Measurements from ENCODE around the gene KIAA1191.

KIAA1191 gene

GRCh38 chr5:176371621-176372539, 10.3 kb upstream of the KIAA1191 start:
- TF ChIP-seq EZH2phosphoT487 (IDR thresholded peaks at IDR 0.05; ENCODE audit: borderline replicate concordance) (no peak), CTCF (conservative IDR thresholded peaks at IDR 0.05; ENCODE audit: low read length) (no peak)
- H3K9ac ChIP-seq (ENCODE audit: low read depth, low read length, poor library complexity, severe bottlenecking), result no peak overlapping the region
- H3K4me2 ChIP-seq (ENCODE audit: low read depth, low read length, poor library complexity, severe bottlenecking), result no peak overlapping the region
- no peaks in the 10 kb centered on the region for H3K9me2 ChIP-seq (replicated peaks; ENCODE audit: low read depth, low read length)
- H3K36me3 ChIP-seq (ENCODE audit: insufficient read depth, low read length), result no peaks in the 10 kb centered on the region
- H3K9me3 ChIP-seq (ENCODE audit: insufficient read depth, low read depth, low read length), result no peaks in the 10 kb centered on the region
- H3F3A ChIP-seq (ENCODE audit: low read depth), result no peaks in the 10 kb centered on the region
- H3K4me1 ChIP-seq (ENCODE audit: insufficient read depth, low read length, poor library complexity, severe bottlenecking), result no peaks in the 10 kb centered on the region
- H4K20me1 ChIP-seq (ENCODE audit: insufficient read depth, low read length, poor library complexity, severe bottlenecking), result no peaks in the 10 kb centered on the region
- H2AFZ ChIP-seq (ENCODE audit: low read length), result no peak overlapping the region
- H3K79me2 ChIP-seq (ENCODE audit: insufficient read depth, low read length), result no peaks in the 10 kb centered on the region
- no peaks in the 10 kb centered on the region for H3K27me3 ChIP-seq (ENCODE audit: insufficient read depth, low read length, poor library complexity, severe bottlenecking)
- no peak overlapping the region for H3K4me3 ChIP-seq (ENCODE audit: low read length, poor library complexity, severe bottlenecking)

- Histone ChIP-seq H3F3A (ENCODE audit: low read depth) (no peaks in the 10 kb centered on the region), H3K4me1 (ENCODE audit: insufficient read depth, low read length, poor library complexity, severe bottlenecking) (no peaks in the 10 kb centered on the region), H3K9me3 (ENCODE audit: insufficient read depth, low read depth, low read length) (no peaks in the 10 kb centered on the region), H3K9me2 (replicated peaks; ENCODE audit: low read depth, low read length) (no peaks in the 10 kb centered on the region), H3K79me2 (ENCODE audit: insufficient read depth, low read length) (no peaks in the 10 kb centered on the region), H3K27me3 (ENCODE audit: insufficient read depth, low read length, poor library complexity, severe bottlenecking) (no peaks in the 10 kb centered on the region), H3K4me3 (ENCODE audit: low read length, poor library complexity, severe bottlenecking) (no peak overlapping the region), H3K36me3 (ENCODE audit: insufficient read depth, low read length) (no peaks in the 10 kb centered on the region), H3K9ac (ENCODE audit: low read depth, low read length, poor library complexity, severe bottlenecking) (no peak overlapping the region), H4K20me1 (ENCODE audit: insufficient read depth, low read length, poor library complexity, severe bottlenecking) (no peaks in the 10 kb centered on the region), H3K4me2 (ENCODE audit: low read depth, low read length, poor library complexity, severe bottlenecking) (no peak overlapping the region), H2AFZ (ENCODE audit: low read length) (no peak overlapping the region)
- TF ChIP-seq EZH2phosphoT487 (IDR thresholded peaks at IDR 0.05; ENCODE audit: borderline replicate concordance), result no peak
- TF ChIP-seq CTCF (conservative IDR thresholded peaks at IDR 0.05; ENCODE audit: low read length), result no peak
These were observed 8.6 kb upstream of the KIAA1191 start for GRCh38 chr5:176369934-176370711.

- Histone ChIP-seq H3K9me3 (ENCODE audit: insufficient read depth, low read depth, low read length) (no peaks in the 10 kb centered on the region), H3K9me2 (replicated peaks; ENCODE audit: low read depth, low read length) (no peaks in the 10 kb centered on the region), H3K4me2 (ENCODE audit: low read depth, low read length, poor library complexity, severe bottlenecking) (no peak overlapping the region), H4K20me1 (ENCODE audit: insufficient read depth, low read length, poor library complexity, severe bottlenecking) (no peaks in the 10 kb centered on the region), H3K9ac (ENCODE audit: low read depth, low read length, poor library complexity, severe bottlenecking) (no peak overlapping the region), H3K27me3 (ENCODE audit: insufficient read depth, low read length, poor library complexity, severe bottlenecking) (no peaks in the 10 kb centered on the region), H3F3A (ENCODE audit: low read depth) (no peaks in the 10 kb centered on the region), H2AFZ (ENCODE audit: low read length) (no peak overlapping the region), H3K4me1 (ENCODE audit: insufficient read depth, low read length, poor library complexity, severe bottlenecking) (no peaks in the 10 kb centered on the region), H3K79me2 (ENCODE audit: insufficient read depth, low read length) (no peaks in the 10 kb centered on the region), H3K36me3 (ENCODE audit: insufficient read depth, low read length) (no peaks in the 10 kb centered on the region), H3K4me3 (ENCODE audit: low read length, poor library complexity, severe bottlenecking) (no peak overlapping the region)
- TF ChIP-seq CTCF (conservative IDR thresholded peaks at IDR 0.05; ENCODE audit: low read length) (no peak), EZH2phosphoT487 (IDR thresholded peaks at IDR 0.05; ENCODE audit: borderline replicate concordance) (no peak)
These were observed 7.2 kb upstream of the KIAA1191 start for GRCh38 chr5:176368726-176369125.

Measured in Loucy (cell line).